Stimulated activated CD8-positive, alpha-beta memory T cell treated with anti-CD3 and anti-CD28 coated beads, Interleukin-12 subunit alpha, Interleukin-12 subunit beta, amount 100 ng/mL, for 1 hour (primary cell): ENCODE results near the gene ESRP2.

Experiments
- DNase-seq: peaks from one replicate; pipeline ENCODE4 v3.0.0-alpha.2; 2020; ENCODE audit warnings: low read depth

Gene ESRP2

DNA sequence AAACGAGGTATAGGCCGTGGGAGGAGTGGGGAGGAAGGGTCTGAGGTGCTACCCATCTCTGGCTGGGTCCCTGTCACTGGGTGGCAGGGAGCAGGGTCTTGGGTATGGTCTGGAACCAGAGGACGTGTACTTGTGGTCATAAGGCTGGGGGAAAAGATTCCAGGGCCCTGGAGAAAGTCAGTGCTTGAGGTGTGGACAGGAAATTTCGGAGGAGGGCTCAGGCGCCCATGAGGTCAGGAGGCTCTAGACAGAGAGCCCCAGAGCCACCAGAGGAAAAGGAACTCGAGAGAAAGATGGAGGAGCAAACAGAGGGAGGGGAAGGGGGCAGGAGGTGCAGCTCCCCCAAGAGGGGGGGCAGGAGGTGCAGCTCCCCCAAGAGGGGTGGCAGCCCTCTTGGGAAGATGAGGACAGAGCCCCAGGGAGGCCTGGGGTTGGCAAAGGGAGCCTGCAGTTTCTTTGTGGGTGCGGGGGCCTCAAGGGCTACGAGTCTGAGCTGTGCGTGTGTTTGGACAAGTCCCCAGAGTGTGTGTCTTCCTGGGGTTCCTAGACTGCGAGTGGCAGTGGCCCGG is 27.7 kb upstream of the ESRP2 start:
- DNase-seq, result no peak

DNA sequence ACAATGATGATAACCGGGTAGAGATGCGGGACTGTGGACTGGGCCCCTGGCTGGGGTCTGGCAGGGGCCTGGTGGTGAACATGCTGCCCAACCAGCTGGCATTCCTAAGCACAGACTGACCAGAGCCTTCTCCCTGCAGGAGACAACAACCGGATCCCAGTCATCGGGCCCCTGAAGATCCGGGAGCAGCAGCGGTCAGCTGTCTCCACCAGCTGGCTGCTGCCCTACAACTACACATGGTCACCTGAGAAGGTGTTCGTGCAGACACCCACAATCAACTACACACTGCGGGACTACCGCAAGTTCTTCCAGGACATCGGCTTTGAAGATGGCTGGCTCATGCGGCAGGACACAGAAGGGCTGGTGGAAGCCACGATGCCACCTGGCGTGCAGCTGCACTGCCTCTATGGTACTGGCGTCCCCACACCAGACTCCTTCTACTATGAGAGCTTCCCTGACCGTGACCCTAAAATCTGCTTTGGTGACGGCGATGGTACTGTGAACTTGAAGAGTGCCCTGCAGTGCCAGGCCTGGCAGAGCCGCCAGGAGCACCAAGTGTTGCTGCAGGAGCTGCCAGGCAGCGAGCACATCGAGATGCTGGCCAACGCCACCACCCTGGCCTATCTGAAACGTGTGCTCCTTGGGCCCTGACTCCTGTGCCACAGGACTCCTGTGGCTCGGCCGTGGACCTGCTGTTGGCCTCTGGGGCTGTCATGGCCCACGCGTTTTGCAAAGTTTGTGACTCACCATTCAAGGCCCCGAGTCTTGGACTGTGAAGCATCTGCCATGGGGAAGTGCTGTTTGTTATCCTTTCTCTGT is 23.3 kb upstream of the ESRP2 start:
- no peak for DNase-seq

GRCh38 chr16:68257906-68258800 is 22.2 kb upstream of the ESRP2 start:
- DNase-seq, result no peak

DNA sequence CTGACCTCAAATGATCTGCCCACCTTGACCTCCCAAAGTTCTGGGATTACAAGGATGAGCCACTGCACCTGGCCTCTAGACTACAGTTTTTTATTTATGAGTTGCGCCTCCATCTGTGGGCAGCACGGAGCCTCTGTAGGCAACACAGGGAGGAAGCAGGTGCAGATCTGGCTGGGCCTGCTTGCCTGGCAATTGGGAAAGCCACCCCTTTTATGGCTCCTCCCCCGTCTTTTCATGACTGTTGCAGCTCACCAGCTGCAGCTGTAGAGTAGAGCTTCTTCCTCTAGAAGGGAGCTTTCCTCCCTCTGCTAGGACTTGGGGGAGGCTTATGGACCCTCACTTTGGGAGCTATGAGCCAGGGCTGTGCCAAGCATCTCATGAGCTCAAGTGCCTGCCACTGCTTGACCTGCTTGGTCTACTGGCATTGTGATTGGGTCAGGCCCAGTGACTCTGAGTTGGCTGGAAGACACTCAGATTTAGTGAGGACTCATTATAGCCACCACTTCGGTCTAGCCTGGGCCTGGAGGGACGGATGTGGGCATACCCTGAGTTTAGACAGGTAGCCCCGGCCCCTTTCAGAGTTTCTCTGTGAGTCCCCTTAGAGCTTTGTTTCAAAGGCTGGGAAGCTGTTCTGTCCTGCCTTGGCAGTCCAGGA is 21.5 kb upstream of the ESRP2 start:
- DNase-seq, result no peak

DNA sequence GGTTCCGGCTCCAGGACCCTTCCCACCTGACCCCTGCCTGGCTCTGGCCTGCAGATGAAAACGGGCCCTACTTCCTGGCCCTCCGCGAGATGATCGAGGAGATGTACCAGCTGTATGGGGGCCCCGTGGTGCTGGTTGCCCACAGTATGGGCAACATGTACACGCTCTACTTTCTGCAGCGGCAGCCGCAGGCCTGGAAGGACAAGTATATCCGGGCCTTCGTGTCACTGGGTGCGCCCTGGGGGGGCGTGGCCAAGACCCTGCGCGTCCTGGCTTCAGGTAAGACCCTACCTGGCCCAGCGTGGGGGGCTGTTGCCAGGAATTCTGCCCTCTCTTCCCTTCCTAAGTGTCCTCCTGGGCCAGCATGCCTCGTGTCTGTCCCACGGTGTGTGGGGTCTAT is 19.8 kb upstream of the ESRP2 start:
- DNase-seq, result no peak

GRCh38 chr16:68253721-68254120 is 17.8 kb upstream of the ESRP2 start:
- no peak for DNase-seq

DNA sequence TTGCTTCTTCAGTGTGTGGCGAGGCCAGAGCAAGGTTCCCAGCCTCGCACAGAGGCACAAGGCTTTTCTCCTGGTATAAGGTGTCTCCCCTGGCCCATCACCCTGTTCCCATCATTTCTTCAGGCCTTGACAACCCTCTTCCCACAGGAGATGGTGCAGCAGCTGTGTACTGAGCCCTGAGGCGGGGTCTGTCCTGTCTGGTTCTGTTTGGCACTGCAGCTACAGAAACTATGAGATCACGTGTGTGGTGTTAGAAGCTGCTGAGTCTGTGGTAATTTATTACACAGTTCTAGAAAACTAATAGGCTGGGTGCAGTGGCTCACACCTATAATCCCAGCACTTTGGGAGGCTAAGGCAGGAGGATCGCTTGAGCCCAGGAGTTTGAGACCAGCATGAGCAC is 16.5 kb upstream of the ESRP2 start:
- no peak for DNase-seq

- no peak for DNase-seq
Observed at GRCh38 chr16:68251832-68252231, 15.9 kb upstream of the ESRP2 start.

GRCh38 chr16:68250951-68251350 is 15.0 kb upstream of the ESRP2 start:
- no peak for DNase-seq

DNA sequence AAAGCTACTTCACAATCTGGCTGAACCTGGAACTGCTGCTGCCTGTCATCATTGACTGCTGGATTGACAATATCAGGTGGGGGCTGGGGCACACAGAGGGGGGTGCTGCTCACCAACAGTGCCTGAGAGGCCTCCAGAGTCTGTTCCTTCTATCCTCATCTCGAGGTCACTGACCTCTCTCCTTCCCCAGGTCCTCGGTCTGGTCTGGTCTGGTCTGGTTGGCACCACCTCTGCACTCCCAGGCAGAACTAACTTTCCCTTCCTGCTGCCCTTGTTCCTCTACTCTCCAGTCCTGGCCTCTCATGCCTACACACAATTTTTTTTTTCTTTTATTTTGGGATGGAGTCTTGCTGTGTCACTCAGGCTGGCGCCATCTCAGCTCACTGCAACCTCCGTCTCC is 13.4 kb upstream of the ESRP2 start:
- no peak for DNase-seq

DNA sequence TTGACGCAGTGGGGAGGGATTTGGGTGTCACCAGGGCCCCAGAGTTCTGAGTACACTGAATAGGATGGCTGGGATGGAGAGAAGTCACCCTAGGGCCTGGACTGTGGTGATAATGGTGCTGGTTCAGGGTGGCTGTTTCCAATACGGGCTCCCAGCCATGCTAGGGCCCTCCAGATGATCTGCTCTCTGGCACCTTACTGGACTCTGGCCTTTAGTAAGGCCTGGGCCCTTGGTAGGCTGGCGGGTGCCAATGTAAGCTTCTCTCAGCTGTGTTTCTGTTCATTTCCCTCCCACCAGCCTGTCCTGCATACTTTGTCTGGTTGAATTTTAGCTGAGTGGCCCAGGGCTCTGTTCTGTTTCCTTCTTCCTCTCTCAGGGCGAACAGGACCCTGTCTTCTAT is 12.0 kb upstream of the ESRP2 start:
- DNase-seq, result no peak

GRCh38 chr16:68247400-68247799 is 11.5 kb upstream of the ESRP2 start:
- DNase-seq, result no peak

- no peak for DNase-seq
Observed at GRCh38 chr16:68246666-68247065, 10.7 kb upstream of the ESRP2 start.

DNA sequence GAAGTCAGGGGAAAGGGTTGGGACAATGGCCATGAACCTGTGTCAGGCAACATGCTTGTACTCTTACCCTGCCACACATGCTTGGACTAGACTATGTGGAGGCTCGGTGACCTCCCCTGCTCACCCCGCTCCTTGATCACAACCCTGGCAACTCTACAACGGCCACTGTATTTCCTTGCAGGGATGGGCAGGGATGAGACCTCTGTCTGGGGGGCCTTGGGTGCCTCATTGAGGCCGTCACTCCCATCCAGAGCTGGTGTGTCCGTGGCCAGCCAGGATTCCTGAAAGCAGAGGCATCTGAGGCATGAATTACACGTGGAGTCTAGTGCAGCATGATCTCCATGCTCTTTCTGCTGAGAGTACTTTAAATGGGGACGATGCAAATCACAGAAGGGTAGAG is 10.2 kb upstream of the ESRP2 start:
- no peak for DNase-seq

GRCh38 chr16:68244903-68245853 is 9.3 kb upstream of the ESRP2 start, which contains the start of gene PLA2G15:
PLA2G15 (plus strand) TSS chr16:68245373; CDS start chr16:68245427, 54 bp downstream.
- peak; percentile 95 for DNase-seq

- DNase-seq, result no peak
Observed at GRCh38 chr16:68244481-68244902, 8.6 kb upstream of the ESRP2 start.

GRCh38 chr16:68242926-68243858 is 7.3 kb upstream of the ESRP2 start:
- DNase-seq, result no peak

DNA sequence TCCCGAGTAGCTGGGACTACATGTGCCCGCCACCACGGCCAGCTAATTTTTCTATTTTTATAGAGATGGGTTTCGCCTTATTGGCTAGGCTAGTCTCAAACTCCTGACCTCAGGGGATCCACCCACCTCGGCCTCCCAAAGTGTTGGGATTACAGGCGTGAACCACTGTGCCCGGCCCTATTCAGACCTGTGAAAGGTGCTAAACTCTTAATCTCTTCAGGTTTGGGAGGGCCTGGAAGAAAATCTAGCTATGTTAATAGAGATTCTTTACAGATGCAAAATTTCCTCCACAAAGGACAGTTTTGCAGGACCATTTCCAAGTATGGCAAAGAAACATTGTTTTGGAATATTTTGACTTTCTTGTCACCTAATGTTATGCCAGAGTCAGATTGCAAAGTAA is 6.2 kb upstream of the ESRP2 start:
- no peak for DNase-seq

DNA sequence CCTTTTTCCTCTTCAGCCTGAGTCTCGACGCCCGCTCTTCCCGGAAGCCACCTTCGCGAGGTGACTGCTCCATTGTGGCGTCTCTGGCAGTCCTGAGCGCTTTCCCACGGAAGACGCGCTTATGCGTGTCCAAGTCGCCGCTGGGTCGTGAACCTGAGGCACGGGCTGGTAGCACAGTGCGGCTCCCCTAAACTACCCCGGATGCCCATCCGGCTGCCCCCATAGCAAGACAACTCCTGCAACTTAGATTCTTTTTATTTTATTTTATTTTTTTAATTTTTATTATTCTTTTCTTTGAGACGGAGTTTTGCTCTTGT is 2.1 kb upstream of the ESRP2 start:
- DNase-seq, result no peak
